ENCODE data around the gene ANKRD28.

DNA sequence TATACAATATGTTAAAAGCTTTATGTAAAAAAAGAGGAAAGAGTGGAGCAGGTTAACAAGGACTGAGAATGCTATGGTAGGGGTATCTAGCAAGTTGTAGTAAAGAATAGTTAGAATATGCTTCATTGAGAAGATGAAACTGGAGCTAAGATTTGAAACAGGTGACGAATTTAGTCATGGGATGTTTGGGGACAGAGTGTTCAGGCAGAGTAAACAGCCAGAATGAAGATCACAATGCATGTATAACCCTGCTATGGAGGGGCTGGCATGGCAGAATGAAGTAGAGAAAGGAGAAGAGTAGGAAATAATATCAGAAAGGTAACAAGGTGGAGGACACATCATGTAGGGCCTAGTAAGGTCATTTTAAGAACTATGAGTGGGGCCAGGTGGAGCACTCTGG is 124.2 kb downstream of the ANKRD28 start:
- no peak for TF ChIP-seq BHLHE40 (IDR thresholded peaks at IDR 0.05; ENCODE audit: low read depth, low read length)
- TF ChIP-seq, protein P1, sequence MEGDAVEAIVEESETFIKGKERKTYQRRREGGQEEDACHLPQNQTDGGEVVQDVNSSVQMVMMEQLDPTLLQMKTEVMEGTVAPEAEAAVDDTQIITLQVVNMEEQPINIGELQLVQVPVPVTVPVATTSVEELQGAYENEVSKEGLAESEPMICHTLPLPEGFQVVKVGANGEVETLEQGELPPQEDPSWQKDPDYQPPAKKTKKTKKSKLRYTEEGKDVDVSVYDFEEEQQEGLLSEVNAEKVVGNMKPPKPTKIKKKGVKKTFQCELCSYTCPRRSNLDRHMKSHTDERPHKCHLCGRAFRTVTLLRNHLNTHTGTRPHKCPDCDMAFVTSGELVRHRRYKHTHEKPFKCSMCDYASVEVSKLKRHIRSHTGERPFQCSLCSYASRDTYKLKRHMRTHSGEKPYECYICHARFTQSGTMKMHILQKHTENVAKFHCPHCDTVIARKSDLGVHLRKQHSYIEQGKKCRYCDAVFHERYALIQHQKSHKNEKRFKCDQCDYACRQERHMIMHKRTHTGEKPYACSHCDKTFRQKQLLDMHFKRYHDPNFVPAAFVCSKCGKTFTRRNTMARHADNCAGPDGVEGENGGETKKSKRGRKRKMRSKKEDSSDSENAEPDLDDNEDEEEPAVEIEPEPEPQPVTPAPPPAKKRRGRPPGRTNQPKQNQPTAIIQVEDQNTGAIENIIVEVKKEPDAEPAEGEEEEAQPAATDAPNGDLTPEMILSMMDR (conservative IDR thresholded peaks at IDR 0.05; ENCODE audit: low read depth, low read length) = no peak
- TF ChIP-seq RAD21 (IDR thresholded peaks at IDR 0.05; ENCODE audit: low read length) = no peak
- TF ChIP-seq POLR2A (IDR thresholded peaks at IDR 0.05; ENCODE audit: low read depth, low read length) = no peak
- no peak for TF ChIP-seq MAFK (IDR thresholded peaks at IDR 0.05; ENCODE audit: low read depth, low read length)

All from IMR-90 (cell line).